Activated naive CD4-positive, alpha-beta T cell treated with anti-CD3 and anti-CD28 coated beads, Interleukin-2, amount 50 U/mL, for 24 hours (primary cell): Measurements from ENCODE around the gene DNMT3L.
A peak's percentile ranks its signal among the peaks of the same experiment; 100 is the strongest.
"Not testable (repeated sequence)": the region's sequence is repeated elsewhere in the genome, so short reads cannot be mapped to it uniquely, and the experiment has no call there.

Experiments used
- H3K27ac Mint-ChIP-seq: one replicate; pipeline ENCODE4 v1.8.0; 2021; ENCODE audit warnings: mild to moderate bottlenecking, mixed read lengths
- H3K27me3 Mint-ChIP-seq: one replicate; pipeline ENCODE4 v1.8.0; 2021; ENCODE audit warnings: mixed read lengths
- H3K36me3 Mint-ChIP-seq: one replicate; pipeline ENCODE4 v1.8.0; 2021; ENCODE audit warnings: mixed read lengths
- H3K4me1 Mint-ChIP-seq: one replicate; pipeline ENCODE4 v1.8.0; 2021; ENCODE audit warnings: mixed read lengths
- H3K4me3 Mint-ChIP-seq: one replicate; pipeline ENCODE4 v1.8.0; 2021; ENCODE audit warnings: mild to moderate bottlenecking, mixed read lengths
- H3K9me3 Mint-ChIP-seq: one replicate; pipeline ENCODE4 v1.8.0; 2021; ENCODE audit warnings: mixed read lengths

Gene DNMT3L

GRCh38 chr21:44243980-44244379 is 17.7 kb downstream of the DNMT3L start:
- not testable (repeated sequence) for H3K4me1 Mint-ChIP-seq, H3K27ac Mint-ChIP-seq, H3K36me3 Mint-ChIP-seq, H3K4me3 Mint-ChIP-seq, H3K9me3 Mint-ChIP-seq, H3K27me3 Mint-ChIP-seq

- H3K9me3 Mint-ChIP-seq, H3K36me3 Mint-ChIP-seq: not testable (repeated sequence)
Observed at GRCh38 chr21:44241281-44241680, 20.4 kb downstream of the DNMT3L start.

GRCh38 chr21:44240842-44241241 is 20.9 kb downstream of the DNMT3L start, which contains the start of gene ICOSLG:
TSS of gene ICOSLG (minus strand) at chr21:44240943. CDS start at chr21:44240817, 126 bp downstream.
- not testable (repeated sequence) for H3K4me1 Mint-ChIP-seq, H3K27me3 Mint-ChIP-seq

More at GRCh38 chr21:44241281-44241680, 20.4 kb downstream of the DNMT3L start:
- H3K27me3 Mint-ChIP-seq, H3K4me1 Mint-ChIP-seq, H3K4me3 Mint-ChIP-seq, H3K27ac Mint-ChIP-seq: not testable (repeated sequence)

GRCh38 chr21:44240353-44240752 is 21.3 kb downstream of the DNMT3L start:
- H3K27me3 Mint-ChIP-seq, H3K36me3 Mint-ChIP-seq, H3K4me3 Mint-ChIP-seq, H3K9me3 Mint-ChIP-seq, H3K4me1 Mint-ChIP-seq, H3K27ac Mint-ChIP-seq: not testable (repeated sequence)

More at GRCh38 chr21:44240842-44241241, 20.9 kb downstream of the DNMT3L start, which contains the start of gene ICOSLG:
- not testable (repeated sequence) for H3K27ac Mint-ChIP-seq, H3K9me3 Mint-ChIP-seq, H3K36me3 Mint-ChIP-seq, H3K4me3 Mint-ChIP-seq

- H3K4me1 Mint-ChIP-seq, H3K27me3 Mint-ChIP-seq, H3K27ac Mint-ChIP-seq, H3K36me3 Mint-ChIP-seq, H3K4me3 Mint-ChIP-seq, H3K9me3 Mint-ChIP-seq: not testable (repeated sequence)
Observed at GRCh38 chr21:44229561-44229960, 32.1 kb downstream of the DNMT3L start.

- not testable (repeated sequence) for H3K4me1 Mint-ChIP-seq, H3K4me3 Mint-ChIP-seq, H3K27me3 Mint-ChIP-seq, H3K36me3 Mint-ChIP-seq, H3K27ac Mint-ChIP-seq, H3K9me3 Mint-ChIP-seq
Observed at GRCh38 chr21:44228109-44228508, 33.6 kb downstream of the DNMT3L start.

- not testable (repeated sequence) for H3K4me3 Mint-ChIP-seq, H3K4me1 Mint-ChIP-seq, H3K27ac Mint-ChIP-seq, H3K27me3 Mint-ChIP-seq, H3K9me3 Mint-ChIP-seq, H3K36me3 Mint-ChIP-seq
Observed at GRCh38 chr21:44227614-44228013, 34.1 kb downstream of the DNMT3L start.

GRCh38 chr21:44225605-44226004 is 36.1 kb downstream of the DNMT3L start:
- not testable (repeated sequence) for H3K27ac Mint-ChIP-seq, H3K9me3 Mint-ChIP-seq, H3K27me3 Mint-ChIP-seq, H3K4me3 Mint-ChIP-seq, H3K4me1 Mint-ChIP-seq, H3K36me3 Mint-ChIP-seq

GRCh38 chr21:44223334-44223733 is 38.4 kb downstream of the DNMT3L start:
- not testable (repeated sequence) for H3K4me1 Mint-ChIP-seq, H3K9me3 Mint-ChIP-seq, H3K27me3 Mint-ChIP-seq, H3K4me3 Mint-ChIP-seq, H3K36me3 Mint-ChIP-seq, H3K27ac Mint-ChIP-seq

- not testable (repeated sequence) for H3K27me3 Mint-ChIP-seq, H3K9me3 Mint-ChIP-seq, H3K27ac Mint-ChIP-seq, H3K36me3 Mint-ChIP-seq, H3K4me3 Mint-ChIP-seq, H3K4me1 Mint-ChIP-seq
Observed at GRCh38 chr21:44220674-44221073, 41.0 kb downstream of the DNMT3L start.

GRCh38 chr21:44218461-44218860 is 43.2 kb downstream of the DNMT3L start:
- H3K27ac Mint-ChIP-seq, H3K27me3 Mint-ChIP-seq, H3K36me3 Mint-ChIP-seq, H3K9me3 Mint-ChIP-seq, H3K4me1 Mint-ChIP-seq, H3K4me3 Mint-ChIP-seq: not testable (repeated sequence)

GRCh38 chr21:44211978-44212377 is 49.7 kb downstream of the DNMT3L start:
- not testable (repeated sequence) for H3K4me3 Mint-ChIP-seq, H3K27me3 Mint-ChIP-seq, H3K9me3 Mint-ChIP-seq, H3K36me3 Mint-ChIP-seq, H3K4me1 Mint-ChIP-seq
- H3K27ac Mint-ChIP-seq, result peak overlapping the region; percentile 6

GRCh38 chr21:44211574-44211973 is 50.1 kb downstream of the DNMT3L start:
- not testable (repeated sequence) for H3K36me3 Mint-ChIP-seq, H3K9me3 Mint-ChIP-seq, H3K27ac Mint-ChIP-seq, H3K4me1 Mint-ChIP-seq, H3K27me3 Mint-ChIP-seq, H3K4me3 Mint-ChIP-seq

- not testable (repeated sequence) for H3K36me3 Mint-ChIP-seq, H3K27me3 Mint-ChIP-seq, H3K4me1 Mint-ChIP-seq, H3K4me3 Mint-ChIP-seq, H3K27ac Mint-ChIP-seq, H3K9me3 Mint-ChIP-seq
Observed at GRCh38 chr21:44207860-44208646, 53.6 kb downstream of the DNMT3L start.

- not testable (repeated sequence) for H3K4me3 Mint-ChIP-seq, H3K9me3 Mint-ChIP-seq, H3K36me3 Mint-ChIP-seq, H3K27me3 Mint-ChIP-seq, H3K27ac Mint-ChIP-seq, H3K4me1 Mint-ChIP-seq
Observed at GRCh38 chr21:44206698-44207676, 54.7 kb downstream of the DNMT3L start.

- not testable (repeated sequence) for H3K9me3 Mint-ChIP-seq, H3K27ac Mint-ChIP-seq
Observed at GRCh38 chr21:44206187-44206586, 55.5 kb downstream of the DNMT3L start.

More at GRCh38 chr21:44206187-44206586, 55.5 kb downstream of the DNMT3L start:
- H3K4me1 Mint-ChIP-seq, H3K36me3 Mint-ChIP-seq, H3K4me3 Mint-ChIP-seq, H3K27me3 Mint-ChIP-seq: not testable (repeated sequence)
